Measurements from ENCODE around the gene GTPBP4.
A peak's percentile ranks its signal among the peaks of the same experiment; 100 is the strongest.

The GTPBP4 gene

DNA sequence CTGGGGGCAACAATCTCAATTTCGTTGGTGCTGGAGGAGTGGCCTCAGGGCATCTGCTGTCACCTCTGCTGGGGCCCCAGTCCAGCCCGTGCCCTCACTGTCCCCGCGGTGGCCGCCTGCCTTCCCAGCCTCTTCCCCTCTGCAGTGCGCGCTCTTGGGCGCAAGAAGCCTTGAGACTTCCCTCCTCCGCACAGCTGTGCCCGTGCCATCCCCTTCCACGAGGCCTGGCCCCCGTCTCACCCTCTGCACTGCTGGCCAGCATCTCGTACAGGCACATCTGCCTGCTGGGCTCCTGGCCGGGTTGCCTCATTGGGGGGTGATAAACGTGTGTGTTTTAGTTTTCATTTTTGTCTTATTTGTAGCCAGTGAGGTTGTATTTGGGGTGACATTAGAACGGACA lies 23.5 kb downstream of the GTPBP4 start:
- H3K79me2 ChIP-seq (ENCODE audit: control insufficient read depth, insufficient read depth, low read length) = no peaks in the 10 kb centered on the region
- H4K8ac ChIP-seq (ENCODE audit: low read depth, low read length) = no peak overlapping the region
- H3K23ac ChIP-seq (ENCODE audit: low read length) = no peak overlapping the region
- peaks cover 6% of the 10 kb centered on the region for H3K79me1 ChIP-seq (ENCODE audit: low read length)
- H2BK120ac ChIP-seq (ENCODE audit: low read depth, low read length) = no peak overlapping the region
- H3K9ac ChIP-seq (ENCODE audit: low read length) = no peak overlapping the region
- no CpG with 5 or more reads among the region's 16 CpGs for whole genome bisulfite sequencing (ENCODE audit: extremely low coverage, insufficient coverage, low lambda C conversion rate)
- no peaks in the 10 kb centered on the region for H3K4me1 ChIP-seq (ENCODE audit: control insufficient read depth, low read depth, low read length)
- H3K4ac ChIP-seq (ENCODE audit: low read depth, low read length) = no peak overlapping the region
- H3K36me3 ChIP-seq (ENCODE audit: control insufficient read depth, insufficient read depth, low read length) = peaks cover 37% of the 10 kb centered on the region
- no peak overlapping the region for H3K4me2 ChIP-seq (ENCODE audit: low read length)
- H3K4me3 ChIP-seq (ENCODE audit: low read length) = no peak overlapping the region
- no peaks in the 10 kb centered on the region for H3K27me3 ChIP-seq (ENCODE audit: insufficient read depth, low read length, poor library complexity)
- no peak overlapping the region for H2BK15ac ChIP-seq (replicated peaks; ENCODE audit: low read depth)
- H2AK5ac ChIP-seq (ENCODE audit: low read length) = no peak overlapping the region
- no peak overlapping the region for H4K5ac ChIP-seq (ENCODE audit: low read length)
- no peak overlapping the region for H2BK5ac ChIP-seq (ENCODE audit: low read length)
- H3K27ac ChIP-seq (ENCODE audit: low read depth, low read length) = no peak overlapping the region
- DNase-seq = no peak
- H3K18ac ChIP-seq (ENCODE audit: low read length) = no peak overlapping the region
- no peak overlapping the region for H3K56ac ChIP-seq (ENCODE audit: low read length)

- H2BK15ac ChIP-seq (replicated peaks; ENCODE audit: low read depth) = no peak overlapping the region
- peaks cover 37% of the 10 kb centered on the region for H3K36me3 ChIP-seq (ENCODE audit: control insufficient read depth, insufficient read depth, low read length)
- H3K79me2 ChIP-seq (ENCODE audit: control insufficient read depth, insufficient read depth, low read length) = no peaks in the 10 kb centered on the region
- H3K4ac ChIP-seq (ENCODE audit: low read depth, low read length) = no peak overlapping the region
- DNase-seq = no peak
- H2BK5ac ChIP-seq (ENCODE audit: low read length) = no peak overlapping the region
- H3K23ac ChIP-seq (ENCODE audit: low read length) = no peak overlapping the region
- no peak overlapping the region for H3K4me2 ChIP-seq (ENCODE audit: low read length)
- H3K56ac ChIP-seq (ENCODE audit: low read length) = no peak overlapping the region
- no peak overlapping the region for H3K9ac ChIP-seq (ENCODE audit: low read length)
- H4K8ac ChIP-seq (ENCODE audit: low read depth, low read length) = no peak overlapping the region
- H3K27me3 ChIP-seq (ENCODE audit: insufficient read depth, low read length, poor library complexity) = no peaks in the 10 kb centered on the region
- H2AK5ac ChIP-seq (ENCODE audit: low read length) = no peak overlapping the region
- H3K79me1 ChIP-seq (ENCODE audit: low read length) = peaks cover 4% of the 10 kb centered on the region
- H2BK120ac ChIP-seq (ENCODE audit: low read depth, low read length) = no peak overlapping the region
- H3K27ac ChIP-seq (ENCODE audit: low read depth, low read length) = no peak overlapping the region
- no peak overlapping the region for H3K18ac ChIP-seq (ENCODE audit: low read length)
- H3K4me1 ChIP-seq (ENCODE audit: control insufficient read depth, low read depth, low read length) = no peaks in the 10 kb centered on the region
- WGBS (ENCODE audit: extremely low coverage, insufficient coverage, low lambda C conversion rate) = no CpG with 5 or more reads among the region's 11 CpGs
- H4K5ac ChIP-seq (ENCODE audit: low read length) = no peak overlapping the region
- no peak overlapping the region for H3K4me3 ChIP-seq (ENCODE audit: low read length)
Observed at GRCh38 chr10:1015688-1016087, 27.5 kb downstream of the GTPBP4 start.

DNA sequence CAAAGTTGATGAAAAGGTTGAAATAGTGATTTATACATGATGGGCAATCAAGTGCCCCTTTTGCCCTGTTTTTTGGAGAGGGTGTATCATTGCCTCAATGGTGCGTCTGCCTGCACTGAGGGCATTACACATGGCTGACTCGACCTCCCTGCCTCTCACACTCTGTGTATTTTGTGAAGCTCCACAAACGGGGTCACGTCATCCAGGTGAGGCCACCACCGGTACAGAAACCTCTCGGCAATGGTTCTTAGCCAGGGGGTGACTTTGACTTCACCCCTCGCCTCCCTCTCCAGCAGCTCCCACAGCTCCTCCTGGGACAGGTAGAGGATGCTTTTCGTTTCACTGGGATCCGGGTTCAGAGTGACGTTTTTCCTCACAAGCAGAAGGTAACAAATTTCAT lies 31.1 kb downstream of the GTPBP4 start:
- Histone ChIP-seq H3K9ac (ENCODE audit: low read length) (no peak overlapping the region), H3K27ac (ENCODE audit: low read depth, low read length) (no peak overlapping the region), H2AK5ac (ENCODE audit: low read length) (no peak overlapping the region), H3K4me3 (ENCODE audit: low read length) (no peak overlapping the region), H3K79me2 (ENCODE audit: control insufficient read depth, insufficient read depth, low read length) (no peaks in the 10 kb centered on the region), H2BK15ac (replicated peaks; ENCODE audit: low read depth) (no peak overlapping the region), H4K8ac (ENCODE audit: low read depth, low read length) (no peak overlapping the region), H3K56ac (ENCODE audit: low read length) (no peak overlapping the region), H2BK5ac (ENCODE audit: low read length) (no peak overlapping the region), H3K36me3 (ENCODE audit: control insufficient read depth, insufficient read depth, low read length) (peaks cover 26% of the 10 kb centered on the region), H3K4ac (ENCODE audit: low read depth, low read length) (no peak overlapping the region), H3K4me1 (ENCODE audit: control insufficient read depth, low read depth, low read length) (no peaks in the 10 kb centered on the region), H3K79me1 (ENCODE audit: low read length) (no peaks in the 10 kb centered on the region), H4K5ac (ENCODE audit: low read length) (no peak overlapping the region), H2BK120ac (ENCODE audit: low read depth, low read length) (no peak overlapping the region), H3K4me2 (ENCODE audit: low read length) (no peak overlapping the region), H3K23ac (ENCODE audit: low read length) (no peak overlapping the region), H3K18ac (ENCODE audit: low read length) (no peak overlapping the region), H3K27me3 (ENCODE audit: insufficient read depth, low read length, poor library complexity) (no peaks in the 10 kb centered on the region)
- DNase-seq = no peak
- WGBS (ENCODE audit: extremely low coverage, insufficient coverage, low lambda C conversion rate) = no CpG with 5 or more reads among the region's 10 CpGs

DNA sequence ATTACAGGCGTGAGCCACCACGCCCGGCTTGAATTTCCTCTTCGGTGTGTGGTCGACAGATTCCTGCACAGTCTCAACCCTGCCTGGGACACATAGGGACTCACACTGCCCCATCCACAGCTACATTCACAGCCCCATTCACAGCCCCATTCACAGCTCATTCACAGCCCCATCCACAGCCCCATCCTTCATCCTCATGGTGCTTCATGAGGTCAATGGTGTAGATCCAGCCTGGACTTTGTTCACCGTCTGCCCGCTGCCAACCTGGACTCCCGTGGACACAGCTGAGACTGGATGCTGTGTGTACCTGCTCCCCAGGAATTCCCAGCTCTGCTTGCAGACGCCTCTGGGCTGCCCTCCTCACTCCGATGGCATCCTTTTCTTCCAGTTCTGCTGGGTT lies 32.2 kb downstream of the GTPBP4 start:
- Histone ChIP-seq H4K8ac (ENCODE audit: low read depth, low read length) (no peak overlapping the region), H3K4me3 (ENCODE audit: low read length) (no peak overlapping the region), H3K23ac (ENCODE audit: low read length) (no peak overlapping the region), H3K4me1 (ENCODE audit: control insufficient read depth, low read depth, low read length) (no peaks in the 10 kb centered on the region), H3K4me2 (ENCODE audit: low read length) (no peak overlapping the region), H3K9ac (ENCODE audit: low read length) (no peak overlapping the region), H3K36me3 (ENCODE audit: control insufficient read depth, insufficient read depth, low read length) (peaks cover 23% of the 10 kb centered on the region), H4K5ac (ENCODE audit: low read length) (no peak overlapping the region), H3K27ac (ENCODE audit: low read depth, low read length) (no peak overlapping the region), H3K79me2 (ENCODE audit: control insufficient read depth, insufficient read depth, low read length) (no peaks in the 10 kb centered on the region), H3K56ac (ENCODE audit: low read length) (no peak overlapping the region), H2BK120ac (ENCODE audit: low read depth, low read length) (no peak overlapping the region), H2BK5ac (ENCODE audit: low read length) (no peak overlapping the region), H3K18ac (ENCODE audit: low read length) (no peak overlapping the region), H2BK15ac (replicated peaks; ENCODE audit: low read depth) (no peak overlapping the region), H3K27me3 (ENCODE audit: insufficient read depth, low read length, poor library complexity) (no peaks in the 10 kb centered on the region), H3K79me1 (ENCODE audit: low read length) (no peaks in the 10 kb centered on the region), H3K4ac (ENCODE audit: low read depth, low read length) (no peak overlapping the region), H2AK5ac (ENCODE audit: low read length) (no peak overlapping the region)
- no CpG with 5 or more reads among the region's 10 CpGs for WGBS (ENCODE audit: extremely low coverage, insufficient coverage, low lambda C conversion rate)
- no peak for DNase-seq

GRCh38 chr10:1020958-1021357 lies 32.7 kb downstream of the GTPBP4 start:
- Histone ChIP-seq H3K4me2 (ENCODE audit: low read length) (no peak overlapping the region), H3K4ac (ENCODE audit: low read depth, low read length) (no peak overlapping the region), H3K56ac (ENCODE audit: low read length) (no peak overlapping the region), H3K36me3 (ENCODE audit: control insufficient read depth, insufficient read depth, low read length) (peaks cover 19% of the 10 kb centered on the region), H3K18ac (ENCODE audit: low read length) (no peak overlapping the region), H3K4me1 (ENCODE audit: control insufficient read depth, low read depth, low read length) (no peaks in the 10 kb centered on the region), H2BK120ac (ENCODE audit: low read depth, low read length) (no peak overlapping the region), H3K23ac (ENCODE audit: low read length) (no peak overlapping the region), H3K27ac (ENCODE audit: low read depth, low read length) (peak overlapping the region; percentile 7), H3K9ac (ENCODE audit: low read length) (no peak overlapping the region), H4K8ac (ENCODE audit: low read depth, low read length) (no peak overlapping the region), H4K5ac (ENCODE audit: low read length) (no peak overlapping the region), H2AK5ac (ENCODE audit: low read length) (no peak overlapping the region), H3K79me1 (ENCODE audit: low read length) (no peaks in the 10 kb centered on the region), H3K79me2 (ENCODE audit: control insufficient read depth, insufficient read depth, low read length) (no peaks in the 10 kb centered on the region), H2BK15ac (replicated peaks; ENCODE audit: low read depth) (no peak overlapping the region), H3K27me3 (ENCODE audit: insufficient read depth, low read length, poor library complexity) (no peaks in the 10 kb centered on the region), H2BK5ac (ENCODE audit: low read length) (no peak overlapping the region), H3K4me3 (ENCODE audit: low read length) (no peak overlapping the region)
- WGBS (ENCODE audit: extremely low coverage, insufficient coverage, low lambda C conversion rate) = no CpG with 5 or more reads among the region's 9 CpGs
- no peak for DNase-seq

DNA sequence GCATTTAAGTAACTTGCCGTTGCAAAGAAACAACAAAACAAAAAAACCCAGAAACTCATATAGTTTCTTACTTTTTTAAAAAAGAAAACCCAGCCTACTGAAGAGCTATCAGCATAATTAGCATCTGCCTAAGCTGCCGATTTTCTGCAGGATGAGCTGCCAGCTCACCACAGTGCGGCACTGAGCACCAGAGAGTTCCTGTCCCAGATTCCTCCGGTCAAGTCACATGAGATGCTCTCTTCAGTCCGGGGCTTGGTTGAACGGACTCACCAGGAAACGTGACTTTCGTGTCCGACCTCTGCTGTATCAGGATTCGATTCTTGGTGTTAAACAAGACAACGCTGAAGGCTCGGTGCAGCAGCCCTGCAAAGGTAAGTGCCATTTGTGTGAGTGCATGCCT lies 34.2 kb downstream of the GTPBP4 start:
- Histone ChIP-seq H2BK5ac (ENCODE audit: low read length) (no peak overlapping the region), H3K27me3 (ENCODE audit: insufficient read depth, low read length, poor library complexity) (no peaks in the 10 kb centered on the region), H3K4ac (ENCODE audit: low read depth, low read length) (no peak overlapping the region), H3K36me3 (ENCODE audit: control insufficient read depth, insufficient read depth, low read length) (peaks cover 11% of the 10 kb centered on the region), H3K4me1 (ENCODE audit: control insufficient read depth, low read depth, low read length) (no peaks in the 10 kb centered on the region), H2BK120ac (ENCODE audit: low read depth, low read length) (no peak overlapping the region), H2AK5ac (ENCODE audit: low read length) (no peak overlapping the region), H3K23ac (ENCODE audit: low read length) (no peak overlapping the region), H3K4me3 (ENCODE audit: low read length) (no peak overlapping the region), H3K79me2 (ENCODE audit: control insufficient read depth, insufficient read depth, low read length) (no peaks in the 10 kb centered on the region), H3K56ac (ENCODE audit: low read length) (no peak overlapping the region), H3K4me2 (ENCODE audit: low read length) (no peak overlapping the region), H4K5ac (ENCODE audit: low read length) (no peak overlapping the region), H2BK15ac (replicated peaks; ENCODE audit: low read depth) (no peak overlapping the region), H3K18ac (ENCODE audit: low read length) (no peak overlapping the region), H3K79me1 (ENCODE audit: low read length) (no peaks in the 10 kb centered on the region), H3K27ac (ENCODE audit: low read depth, low read length) (no peak overlapping the region), H4K8ac (ENCODE audit: low read depth, low read length) (no peak overlapping the region), H3K9ac (ENCODE audit: low read length) (no peak overlapping the region)
- DNase-seq = no peak
- no CpG with 5 or more reads among the region's 12 CpGs for WGBS (ENCODE audit: extremely low coverage, insufficient coverage, low lambda C conversion rate)

Data from mesendoderm (in vitro differentiated cells).